DMS53 (cell line): ENCODE data around the gene ARHGEF19.
"Not testable (repeated sequence)": the region's sequence is repeated elsewhere in the genome, so short reads cannot be mapped to it uniquely, and the experiment has no call there.

Experiments
- DNase-seq: peaks from one replicate; lab custom pipeline; 2025; lab: John Stamatoyannopoulos, UW

Gene ARHGEF19

GRCh38 chr1:16180291-16180824, 32.1 kb downstream of the ARHGEF19 start:
- DNase-seq, result no peak

- peak; percentile 73 for DNase-seq
Observed at GRCh38 chr1:16178596-16179497, 33.6 kb downstream of the ARHGEF19 start.

DNA sequence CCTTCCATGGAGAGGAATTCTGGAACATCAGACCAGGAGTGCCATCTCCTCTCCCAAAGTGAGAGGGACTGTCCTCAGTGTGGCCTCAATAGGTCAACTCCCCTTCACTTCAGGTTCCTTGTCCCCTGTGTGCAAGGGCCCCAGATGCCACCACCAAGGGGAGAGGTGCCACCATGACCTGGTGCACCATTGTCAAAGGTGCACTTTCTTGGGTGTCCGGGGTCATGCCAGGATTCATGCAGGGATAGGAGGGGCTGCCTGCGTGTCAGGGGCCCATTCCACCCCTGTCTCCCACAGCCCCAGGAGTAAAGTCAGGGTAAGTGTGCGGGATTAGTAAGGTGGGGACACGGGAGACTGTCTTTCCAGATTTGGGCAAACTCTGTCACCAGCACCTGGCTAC, 35.1 kb downstream of the ARHGEF19 start:
- no peak for DNase-seq

- DNase-seq, result no peak
Observed at GRCh38 chr1:16176653-16177052, 35.8 kb downstream of the ARHGEF19 start.

DNA sequence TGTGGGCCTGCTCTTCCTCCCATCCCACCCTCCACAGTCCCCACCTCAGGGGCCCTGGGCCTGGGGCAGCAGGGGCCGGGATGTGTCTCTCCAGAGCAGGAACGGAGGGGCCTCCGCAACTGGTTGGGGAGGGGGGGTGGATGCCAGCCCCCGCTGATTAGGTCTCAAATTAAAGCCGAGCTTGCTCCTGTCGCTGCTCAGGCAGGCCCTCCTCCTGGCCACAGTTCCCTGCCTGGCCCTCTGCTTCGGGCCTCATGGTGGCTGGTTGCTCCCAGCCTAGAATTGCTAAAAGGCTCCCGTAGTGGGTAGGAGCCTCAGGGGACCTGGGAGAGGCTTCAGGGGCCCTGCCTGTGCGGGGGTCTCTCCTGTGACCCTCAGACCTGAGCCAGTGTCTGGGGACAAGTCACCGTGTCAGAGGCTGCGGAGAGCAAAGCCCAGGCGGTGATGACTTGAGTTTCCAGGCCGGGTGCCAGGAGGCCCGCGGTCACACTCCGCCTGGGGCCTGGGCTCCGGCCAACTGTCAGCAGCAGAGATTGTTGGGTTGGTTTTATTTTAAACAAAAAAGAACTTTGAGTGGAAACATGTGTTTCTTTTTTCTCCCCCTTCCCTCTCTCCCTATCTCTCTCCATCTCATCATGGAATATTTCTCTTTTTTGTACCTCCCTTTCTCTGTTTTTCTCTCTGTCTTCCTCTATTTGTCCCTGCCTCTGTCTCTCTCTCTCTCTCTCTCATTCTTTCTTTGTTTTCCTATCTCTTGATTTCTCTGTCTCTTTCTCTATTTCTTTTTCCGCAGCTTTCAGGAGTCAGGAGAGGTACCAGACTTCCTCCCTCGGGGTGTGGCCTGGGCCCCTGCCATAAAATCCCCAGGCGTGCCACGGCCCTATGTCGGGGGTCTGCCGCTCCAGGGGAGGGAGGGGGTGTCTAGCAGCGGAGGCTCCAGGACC, 36.6 kb downstream of the ARHGEF19 start:
- DNase-seq, result peak; percentile 64

GRCh38 chr1:16174886-16175598, 37.4 kb downstream of the ARHGEF19 start:
- DNase-seq, result no peak

- DNase-seq, result no peak
Observed at GRCh38 chr1:16174261-16174868, 38.1 kb downstream of the ARHGEF19 start.

GRCh38 chr1:16173447-16174260, 38.8 kb downstream of the ARHGEF19 start:
- DNase-seq, result peak; percentile 30

GRCh38 chr1:16172964-16173446, 39.4 kb downstream of the ARHGEF19 start:
- DNase-seq, result no peak

GRCh38 chr1:16172218-16172830, 40.1 kb downstream of the ARHGEF19 start:
- no peak for DNase-seq

GRCh38 chr1:16171314-16172151, 40.9 kb downstream of the ARHGEF19 start:
- no peak for DNase-seq

DNA sequence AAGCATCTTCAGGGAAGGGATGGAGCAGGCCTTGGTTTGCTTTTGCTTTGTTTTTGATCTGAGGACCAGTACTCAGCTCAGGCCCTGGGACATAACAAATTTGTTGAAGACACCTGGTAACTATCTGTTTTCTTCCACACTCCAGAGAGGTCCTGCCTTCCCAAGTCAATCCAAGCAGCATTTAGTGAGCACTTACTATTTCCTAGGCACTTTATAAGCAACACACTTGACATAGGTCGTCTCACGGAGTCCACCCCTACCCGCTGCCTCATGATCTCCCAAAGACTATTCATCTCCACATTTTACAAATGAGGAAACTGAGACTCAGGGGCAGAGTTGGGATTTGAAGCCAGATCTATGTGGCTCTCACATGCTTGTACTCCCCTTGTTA, 42.2 kb downstream of the ARHGEF19 start:
- no peak for DNase-seq

- no peak for DNase-seq
Observed at GRCh38 chr1:16168622-16169360, 43.7 kb downstream of the ARHGEF19 start.

DNA sequence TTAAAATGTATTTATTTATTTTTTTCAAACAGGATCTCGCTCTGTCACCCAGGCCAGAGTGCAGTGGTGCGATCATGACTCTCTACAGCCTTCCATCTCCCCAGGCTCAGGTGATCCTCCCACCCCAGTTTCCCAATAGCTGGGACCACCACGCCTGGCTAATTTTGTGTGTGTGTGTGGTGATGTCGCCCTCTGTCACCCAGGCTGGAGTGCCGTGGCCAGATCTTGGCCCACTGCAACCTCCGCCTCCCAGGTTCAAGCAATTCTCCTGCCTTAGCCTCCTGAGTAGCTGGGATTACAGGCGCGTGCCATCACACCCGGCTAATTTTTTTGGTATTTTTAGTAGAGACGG, 44.3 kb downstream of the ARHGEF19 start:
- DNase-seq, result not testable (repeated sequence)

DNA sequence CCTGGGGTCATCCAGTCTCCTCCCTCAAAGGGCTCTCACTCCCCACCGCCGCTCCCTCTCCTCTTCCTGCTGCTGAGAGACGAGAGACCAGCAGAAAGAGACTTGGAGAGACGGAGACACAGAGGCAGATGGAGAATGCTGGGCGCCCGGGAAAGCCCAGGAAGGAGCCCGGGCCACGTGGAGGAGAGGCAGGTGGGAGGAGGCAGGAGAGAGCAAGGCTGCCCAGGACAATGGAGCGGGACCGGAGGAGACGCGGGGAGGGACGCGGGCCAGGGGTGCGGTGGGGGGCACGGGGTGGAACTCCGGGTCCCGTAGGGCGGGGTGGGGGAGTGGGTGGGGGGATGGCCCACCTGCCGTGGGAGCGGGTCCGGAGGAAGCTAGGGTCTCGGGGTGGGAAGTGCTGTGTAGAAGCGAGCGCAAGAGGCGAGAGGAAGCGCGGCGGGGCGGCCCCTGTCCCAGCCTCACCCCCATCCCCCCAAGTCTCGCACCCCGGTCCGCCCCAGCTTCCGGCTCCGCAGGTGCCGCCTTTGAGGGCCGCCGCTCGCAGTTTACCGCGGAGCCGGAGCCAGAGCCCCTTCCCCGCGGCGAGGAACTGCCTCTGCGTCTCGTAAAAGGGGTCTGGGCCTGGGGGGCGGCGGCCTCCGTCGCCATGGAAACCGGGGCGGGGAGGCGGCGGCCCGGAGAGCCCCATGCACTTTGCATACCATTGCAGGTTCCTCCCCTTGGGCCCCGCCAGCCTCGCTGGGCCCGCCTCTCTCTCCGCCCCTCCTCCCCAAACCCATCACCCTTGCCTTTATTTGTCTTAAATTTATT, 44.9 kb downstream of the ARHGEF19 start:
- DNase-seq, result peak; percentile 82

DNA sequence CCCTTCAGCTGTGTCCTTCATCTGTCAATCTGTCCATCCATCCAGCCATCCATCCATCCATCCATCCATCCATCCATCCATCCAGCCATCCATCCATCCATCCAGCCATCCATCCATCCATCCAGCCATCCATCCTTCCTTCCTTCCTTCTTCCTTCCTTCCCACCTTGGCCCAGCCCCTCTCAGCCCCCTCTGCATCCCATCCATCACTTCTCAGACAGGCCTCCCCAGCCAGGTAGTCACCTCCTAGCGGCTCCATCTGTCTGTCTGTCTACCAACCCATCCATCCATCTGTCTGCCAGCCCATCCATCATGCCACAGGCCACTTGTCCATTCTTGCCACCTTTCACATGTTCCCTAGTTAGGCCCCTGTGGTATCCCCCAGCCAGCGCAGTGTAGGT, 46.3 kb downstream of the ARHGEF19 start:
- DNase-seq, result no peak

GRCh38 chr1:16165548-16165947, 46.9 kb downstream of the ARHGEF19 start:
- DNase-seq, result peak; percentile 70

DNA sequence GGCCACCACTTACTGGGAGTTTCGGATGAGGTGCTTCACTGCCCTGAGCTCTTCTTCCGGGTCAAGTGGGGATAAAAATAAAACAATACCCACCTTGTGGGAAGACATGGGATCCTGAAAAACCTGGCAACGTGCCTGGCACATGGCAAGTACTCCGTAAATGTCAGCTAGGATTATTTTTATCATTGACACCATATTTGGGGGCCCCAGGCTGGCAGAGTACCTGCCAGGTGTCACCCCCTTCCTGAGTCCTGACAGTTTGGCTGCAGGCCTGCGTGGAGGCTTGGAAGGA, 47.4 kb downstream of the ARHGEF19 start:
- peak; percentile 57 for DNase-seq
